Measurements from ENCODE around the gene SPRR5.

DNA sequence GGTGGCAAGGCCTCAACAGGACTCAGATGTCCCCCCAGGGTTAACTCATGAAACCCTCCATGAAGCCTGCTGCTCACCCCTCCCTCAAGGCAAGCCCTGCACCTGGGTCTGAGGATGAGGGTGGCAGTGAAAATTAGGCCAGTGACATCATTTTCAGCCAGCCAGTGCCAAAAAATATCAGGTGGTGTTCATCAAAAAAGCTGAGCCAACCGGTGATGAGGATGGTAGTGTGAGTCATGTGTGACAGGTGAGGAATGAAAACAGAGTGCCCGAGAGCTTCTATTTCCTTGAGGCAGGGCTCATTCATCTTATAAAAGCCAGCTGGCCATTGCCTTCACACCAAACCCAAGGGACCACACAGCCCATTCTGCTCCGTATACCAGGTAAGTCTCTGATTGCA is 36.7 kb downstream of the SPRR5 start, which contains the start of gene SPRR1A:
- TF ChIP-seq CTCF (IDR thresholded peaks at IDR 0.05) (no peak), POLR2A (IDR thresholded peaks at IDR 0.05) (no peak)
